ENCODE data around the gene NCOA3.

The NCOA3 gene

DNA sequence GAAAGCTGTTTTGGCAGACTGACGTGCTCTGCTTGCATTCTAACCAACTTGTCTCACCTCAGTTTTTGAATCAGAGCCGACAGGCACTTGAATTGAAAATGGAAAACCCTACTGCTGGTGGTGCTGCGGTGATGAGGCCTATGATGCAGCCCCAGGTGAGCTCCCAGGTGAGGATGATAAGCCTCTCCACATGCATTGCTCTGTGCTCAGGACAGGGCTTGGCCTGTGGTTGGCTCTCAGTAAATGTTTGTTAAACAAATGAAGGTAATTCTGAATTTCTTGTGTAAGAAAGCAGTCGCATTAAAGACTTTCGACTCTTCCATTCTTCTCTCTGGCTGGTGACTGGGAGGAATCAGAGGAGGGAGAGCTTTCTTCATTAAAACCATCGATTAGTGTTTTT is 147.3 kb downstream of the NCOA3 start:
- no peak for DNase-seq

DNA sequence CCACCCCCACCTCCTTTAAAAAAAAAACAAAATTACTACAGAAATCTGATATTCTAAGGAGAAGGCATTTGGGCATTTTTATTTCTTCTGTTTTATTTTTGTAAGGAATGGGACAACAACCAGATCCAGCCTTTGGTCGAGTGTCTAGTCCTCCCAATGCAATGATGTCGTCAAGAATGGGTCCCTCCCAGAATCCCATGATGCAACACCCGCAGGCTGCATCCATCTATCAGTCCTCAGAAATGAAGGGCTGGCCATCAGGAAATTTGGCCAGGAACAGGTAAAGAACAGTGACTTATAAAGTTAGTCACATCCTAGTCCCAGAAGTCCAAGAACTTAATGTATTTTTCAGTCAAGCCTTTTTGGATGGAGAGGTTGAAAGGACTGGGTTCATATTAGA is 150.6 kb downstream of the NCOA3 start:
- no peak for DNase-seq

DNA sequence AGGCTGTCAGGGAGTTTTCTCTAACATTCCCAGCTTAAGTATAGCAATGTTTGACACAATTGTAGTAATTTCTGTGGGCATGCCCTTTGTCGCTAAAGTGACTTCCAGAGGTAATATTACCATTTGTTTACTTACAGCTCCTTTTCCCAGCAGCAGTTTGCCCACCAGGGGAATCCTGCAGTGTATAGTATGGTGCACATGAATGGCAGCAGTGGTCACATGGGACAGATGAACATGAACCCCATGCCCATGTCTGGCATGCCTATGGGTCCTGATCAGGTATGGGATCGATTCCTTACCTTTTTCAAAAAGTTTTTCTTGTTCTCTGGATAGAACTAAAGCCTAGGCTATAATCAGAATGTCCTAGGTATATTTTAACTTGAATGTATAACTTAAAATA is 151.1 kb downstream of the NCOA3 start:
- DNase-seq: no peak

DNA sequence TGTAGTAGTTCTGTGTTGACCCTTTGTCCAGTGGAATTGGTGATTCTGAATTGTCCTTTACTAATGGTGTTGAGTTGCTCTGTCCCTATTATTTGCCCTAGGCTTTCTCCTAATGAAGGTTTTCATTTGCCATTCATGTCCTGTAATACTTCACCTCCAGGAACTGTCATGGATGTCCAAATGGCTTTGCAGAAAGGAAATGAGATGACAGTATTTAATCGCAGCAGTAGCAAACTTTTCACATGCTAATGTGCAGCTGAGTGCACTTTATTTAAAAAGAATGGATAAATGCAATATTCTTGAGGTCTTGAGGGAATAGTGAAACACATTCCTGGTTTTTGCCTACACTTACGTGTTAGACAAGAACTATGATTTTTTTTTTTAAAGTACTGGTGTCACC is 152.2 kb downstream of the NCOA3 start:
- no peak for DNase-seq

DNA sequence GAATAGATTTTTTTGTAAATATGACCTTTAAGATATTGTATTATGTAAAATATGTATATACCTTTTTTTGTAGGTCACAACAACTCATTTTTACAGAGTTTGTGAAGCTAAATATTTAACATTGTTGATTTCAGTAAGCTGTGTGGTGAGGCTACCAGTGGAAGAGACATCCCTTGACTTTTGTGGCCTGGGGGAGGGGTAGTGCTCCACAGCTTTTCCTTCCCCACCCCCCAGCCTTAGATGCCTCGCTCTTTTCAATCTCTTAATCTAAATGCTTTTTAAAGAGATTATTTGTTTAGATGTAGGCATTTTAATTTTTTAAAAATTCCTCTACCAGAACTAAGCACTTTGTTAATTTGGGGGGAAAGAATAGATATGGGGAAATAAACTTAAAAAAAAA is 152.7 kb downstream of the NCOA3 start:
- DNase-seq: no peak

DNA sequence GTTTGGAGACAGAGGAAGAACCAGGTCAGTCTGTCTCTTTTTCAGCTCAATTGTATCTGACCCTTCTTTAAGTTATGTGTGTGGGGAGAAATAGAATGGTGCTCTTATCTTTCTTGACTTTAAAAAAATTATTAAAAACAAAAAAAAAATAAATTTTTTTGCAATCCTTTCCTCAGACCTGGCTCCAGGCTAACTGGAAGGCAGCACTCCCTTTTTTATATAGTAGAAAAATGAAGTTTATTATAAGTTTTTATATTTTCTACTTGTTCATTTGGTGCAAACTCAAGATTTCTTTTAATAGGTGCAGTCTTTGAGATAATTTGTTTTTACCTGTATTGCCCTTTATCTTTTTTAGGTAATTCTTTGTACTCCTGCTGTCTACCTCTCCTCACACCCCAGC is 153.9 kb downstream of the NCOA3 start:
- no peak for DNase-seq

DNA sequence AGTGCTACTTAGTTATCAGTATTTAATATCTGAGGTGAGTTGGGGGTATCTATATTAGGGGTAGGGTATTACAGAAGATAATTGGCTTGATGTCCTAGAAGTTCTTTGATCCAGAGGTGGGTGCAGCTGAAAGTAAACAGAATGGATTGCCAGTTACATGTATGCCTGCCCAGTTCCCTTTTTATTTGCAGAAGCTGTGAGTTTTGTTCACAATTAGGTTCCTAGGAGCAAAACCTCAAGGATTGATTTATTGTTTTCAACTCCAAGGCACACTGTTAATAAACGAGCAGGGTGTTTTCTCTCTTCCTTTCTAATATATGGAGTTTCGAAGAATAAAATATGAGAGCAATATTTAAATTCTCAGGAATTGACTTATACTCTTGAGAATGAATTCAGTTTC is 154.6 kb downstream of the NCOA3 start:
- DNase-seq: no peak

DNA sequence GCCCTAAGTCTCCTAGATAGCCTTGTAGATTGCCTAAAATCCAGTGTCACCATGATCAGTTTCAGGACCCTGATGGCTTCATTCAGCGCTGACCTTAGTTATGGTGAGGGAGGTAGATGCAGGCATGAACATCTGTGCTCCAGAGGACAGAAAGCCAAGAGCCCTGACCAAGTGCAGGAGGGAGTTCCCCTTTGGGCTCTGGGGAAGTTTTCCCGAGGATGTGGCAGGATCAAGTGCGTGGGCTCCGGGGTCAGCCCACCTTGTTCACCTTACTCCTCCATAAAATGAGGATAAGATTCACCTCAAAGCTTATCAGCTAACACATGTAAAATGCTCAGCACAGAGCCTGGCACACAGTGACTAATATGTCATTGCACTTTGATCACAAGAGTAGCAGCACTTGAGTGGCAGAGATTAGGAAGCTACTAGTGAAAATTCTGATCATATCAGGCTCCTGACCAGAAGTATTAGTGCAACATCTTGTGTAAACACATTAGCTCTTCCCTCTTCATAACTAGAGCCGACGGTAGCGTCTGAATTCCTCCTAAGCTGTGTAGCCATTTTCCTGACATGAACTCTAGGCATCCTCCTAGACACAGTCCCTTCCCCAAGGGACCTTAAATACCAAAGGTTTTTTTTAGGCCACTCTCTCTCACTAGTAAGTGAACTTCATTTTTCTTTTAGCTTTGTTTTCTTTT is 158.4 kb downstream of the NCOA3 start:
- no peak for DNase-seq

DNA sequence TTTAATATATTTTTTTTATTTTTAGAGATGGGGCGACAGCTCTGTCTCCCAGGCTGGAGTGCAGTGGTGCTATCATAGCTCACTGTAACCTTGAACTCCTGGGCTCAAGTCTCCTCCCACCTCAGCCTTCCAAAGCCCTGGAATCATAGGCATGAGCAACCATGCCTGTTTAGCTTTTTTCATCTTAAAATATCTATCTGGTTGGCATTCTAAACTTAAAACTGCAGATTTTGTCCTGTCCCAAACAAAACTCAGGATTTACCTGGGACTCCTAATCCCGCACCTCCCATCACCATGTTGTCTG is 158.9 kb downstream of the NCOA3 start:
- DNase-seq: no peak

DNA sequence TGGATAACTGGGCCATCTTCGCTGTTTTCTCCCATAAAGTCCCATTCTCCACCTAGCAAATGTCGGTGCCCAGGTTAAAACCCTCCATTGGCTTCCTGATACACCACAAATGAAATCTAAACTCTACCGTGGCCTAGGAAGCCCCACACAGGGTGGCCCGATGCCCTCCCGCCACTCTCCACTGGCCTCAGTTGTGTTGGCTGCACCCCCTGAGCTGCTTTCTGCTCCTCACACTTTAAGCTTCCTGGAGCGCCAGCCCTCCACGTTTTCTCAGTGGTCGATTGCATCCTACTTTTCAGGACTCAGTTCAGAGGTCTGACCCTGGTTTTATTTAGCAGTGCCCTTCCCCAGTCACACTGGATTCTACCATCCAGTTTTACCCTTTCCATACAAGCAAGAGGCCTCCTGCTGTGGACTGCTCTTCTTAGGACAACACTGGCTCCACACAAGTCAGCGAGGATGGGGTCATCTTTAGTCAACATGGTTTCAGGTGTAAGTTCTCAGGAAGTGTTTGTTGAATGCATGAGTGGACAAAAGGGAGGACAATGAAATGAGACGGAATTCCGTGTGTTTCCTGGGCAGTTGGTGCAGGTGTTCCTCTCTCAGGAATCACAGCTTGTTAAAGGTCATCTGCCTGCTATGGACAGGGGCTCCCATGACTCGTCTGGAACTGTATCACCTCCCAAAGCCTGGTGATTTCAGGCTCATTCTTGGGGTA is 159.5 kb downstream of the NCOA3 start:
- no peak for DNase-seq

DNA sequence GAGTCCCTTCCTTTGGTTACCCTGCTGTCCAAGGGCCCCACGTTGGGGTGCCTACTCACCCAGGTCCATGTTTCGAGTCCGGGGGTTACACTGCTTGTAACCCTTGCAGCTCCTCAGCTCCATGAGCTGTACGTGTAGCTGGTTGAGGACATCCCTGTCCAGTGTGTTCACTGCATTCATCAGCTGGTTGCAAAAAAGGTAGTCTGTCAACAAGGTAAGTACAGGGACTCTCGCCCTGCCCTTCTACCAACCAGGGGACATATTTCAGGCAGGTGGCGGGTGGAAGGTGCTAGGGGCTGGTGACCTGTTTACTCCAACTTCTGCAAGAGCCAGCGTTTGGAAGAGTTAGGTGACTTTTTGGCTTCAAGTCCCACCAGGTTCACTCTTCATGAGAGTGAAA is 160.0 kb downstream of the NCOA3 start:
- no peak for DNase-seq

DNA sequence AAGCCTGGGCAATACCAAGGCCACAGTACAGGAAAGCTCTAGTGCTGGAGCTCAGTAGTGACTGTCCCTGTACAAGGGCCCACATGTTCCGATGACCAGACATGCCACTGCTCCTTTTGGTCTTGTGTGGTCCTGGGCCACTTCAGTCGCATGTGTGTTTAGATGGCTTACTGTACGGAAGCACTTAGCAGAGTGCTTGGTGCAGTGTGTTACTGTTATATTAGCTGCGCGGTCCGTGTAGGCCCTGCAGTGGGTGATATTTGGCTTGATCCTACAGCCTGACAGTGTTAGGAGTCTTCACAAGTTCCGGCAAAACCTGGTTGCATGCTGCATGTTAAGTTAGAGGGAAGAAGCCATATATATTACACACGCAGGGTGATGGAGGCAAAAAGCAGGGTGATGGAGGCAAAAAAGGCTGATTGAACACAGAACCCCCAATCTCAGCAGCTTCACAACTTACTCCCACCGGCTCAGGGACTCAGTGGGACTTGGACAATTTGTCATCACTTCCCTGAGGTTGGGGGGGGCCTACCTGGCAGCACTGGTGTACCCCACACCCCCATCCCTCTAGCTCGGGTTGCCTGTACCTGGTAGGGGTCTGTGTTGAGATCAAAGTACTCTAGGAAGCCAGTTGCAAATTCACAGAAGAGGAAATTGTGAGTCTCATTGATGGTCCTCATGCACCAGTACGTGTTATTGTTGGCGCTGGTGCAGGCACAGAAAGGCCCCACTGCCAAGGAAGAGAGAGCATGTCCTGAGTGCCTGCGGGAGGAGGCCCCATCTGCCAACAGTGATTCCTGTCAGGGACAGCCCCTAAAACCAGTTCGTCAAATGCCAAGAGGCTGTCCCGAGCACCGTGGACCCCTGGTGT is 161.0 kb downstream of the NCOA3 start:
- no peak for DNase-seq

DNA sequence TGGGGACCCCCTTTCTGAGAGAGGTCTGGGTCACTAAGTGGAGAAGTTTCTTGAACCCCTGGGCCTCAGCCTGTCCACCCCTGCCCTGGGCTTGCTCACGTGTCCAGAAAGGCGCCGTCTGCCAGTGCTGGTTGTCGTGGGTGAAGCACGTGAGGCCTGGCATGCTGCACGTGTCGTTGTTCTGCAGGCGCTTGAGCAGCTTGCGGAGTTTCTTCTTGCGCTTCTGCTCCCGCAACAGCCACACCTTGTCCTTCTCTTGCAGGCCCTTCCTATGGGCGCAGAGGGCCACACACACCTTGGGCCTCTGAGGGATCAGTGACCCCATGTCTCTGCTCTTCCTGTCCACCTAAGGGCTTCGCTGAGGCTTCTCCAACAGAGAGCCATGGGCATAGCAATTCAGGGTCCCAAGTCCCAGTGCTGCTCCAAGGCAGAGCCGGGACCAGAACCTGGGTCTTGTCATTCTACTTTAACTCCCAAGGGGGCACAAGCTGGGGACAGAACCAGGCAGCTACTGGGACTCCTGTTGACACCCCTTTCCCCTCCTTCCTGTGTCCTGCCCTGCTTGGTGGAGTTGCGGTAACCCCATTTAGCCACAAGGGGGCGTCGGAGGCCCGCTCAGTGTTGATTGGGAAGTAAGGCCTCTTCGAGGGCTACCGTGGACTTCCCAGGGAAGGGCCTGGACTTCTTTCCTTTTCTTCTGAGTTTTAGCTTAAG is 161.8 kb downstream of the NCOA3 start:
- DNase-seq: peak; percentile 88

DNA sequence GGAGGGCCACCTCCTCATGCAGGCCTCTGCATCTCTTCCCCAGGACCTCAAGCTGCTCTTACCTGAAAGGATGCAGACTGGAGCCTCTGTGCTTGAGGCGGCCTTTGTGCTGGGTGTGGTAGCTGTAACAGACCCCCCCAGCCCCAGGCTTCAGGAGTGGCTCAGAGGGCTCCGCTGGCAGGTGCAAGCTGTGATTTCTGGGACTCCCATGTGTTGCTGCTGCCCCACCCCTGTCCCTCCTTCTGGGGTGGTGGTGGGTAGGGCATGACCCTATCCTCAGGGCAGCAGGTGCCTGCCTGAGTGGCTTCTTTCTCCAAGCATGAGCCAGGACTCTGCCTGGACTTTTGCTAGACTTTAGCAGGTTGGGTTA is 162.4 kb downstream of the NCOA3 start:
- DNase-seq: no peak

DNA sequence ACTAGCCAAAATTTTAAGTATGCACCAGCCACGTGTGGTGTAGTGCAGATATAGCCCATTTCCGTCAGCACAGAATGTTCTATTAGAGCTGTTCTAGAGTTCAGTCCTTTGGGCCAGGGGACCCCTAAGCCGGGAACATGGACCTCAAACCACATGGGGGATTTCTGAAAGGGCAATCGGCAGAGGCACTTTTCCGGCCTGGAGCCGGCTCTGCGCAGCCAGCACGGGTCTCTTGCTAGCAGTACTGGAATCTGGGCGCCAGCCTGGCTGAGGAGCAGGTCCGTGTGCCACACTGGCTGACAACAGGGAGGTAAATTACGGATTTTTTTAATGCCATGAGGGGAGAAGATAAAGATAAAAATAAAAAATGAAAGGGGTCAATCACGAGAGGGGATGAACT is 163.1 kb downstream of the NCOA3 start:
- no peak for DNase-seq

DNA sequence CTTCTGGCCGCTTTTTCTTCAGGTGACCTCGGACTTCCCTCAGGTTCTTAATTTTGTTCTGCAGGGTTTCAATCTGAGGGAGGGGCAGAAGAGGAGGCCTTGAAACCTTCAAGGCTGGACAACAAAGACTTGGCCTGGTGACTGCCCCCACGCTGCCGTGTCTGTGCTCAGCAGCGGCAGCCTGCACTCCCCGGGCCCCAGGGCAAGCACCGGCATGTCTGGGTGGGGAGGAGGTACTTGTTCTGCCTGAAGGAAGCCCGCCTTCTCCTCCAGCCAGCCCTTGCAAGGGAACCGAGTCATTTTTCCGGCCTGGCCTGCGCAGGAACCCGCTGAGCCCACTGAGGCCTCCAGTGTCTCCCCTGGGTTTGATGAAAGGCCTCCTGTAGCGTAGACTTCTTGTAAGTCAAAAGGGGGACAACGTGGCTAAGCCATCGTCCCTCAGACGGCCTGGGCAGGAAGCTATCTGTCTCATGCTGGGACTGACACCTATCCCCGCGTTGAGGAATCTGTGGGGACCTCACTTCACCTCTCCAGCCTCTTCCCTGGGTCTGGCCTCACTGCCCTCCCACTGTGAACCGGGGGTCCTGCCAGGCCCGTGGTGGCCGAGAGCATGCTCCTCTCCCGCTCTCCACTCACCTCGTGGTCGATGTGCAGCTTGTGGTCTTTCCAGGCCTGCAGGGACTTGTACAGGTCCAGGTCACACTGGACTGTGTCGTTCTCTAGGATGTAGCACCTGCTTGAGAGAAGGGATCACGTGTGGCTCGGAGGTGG is 163.7 kb downstream of the NCOA3 start:
- no peak for DNase-seq

DNA sequence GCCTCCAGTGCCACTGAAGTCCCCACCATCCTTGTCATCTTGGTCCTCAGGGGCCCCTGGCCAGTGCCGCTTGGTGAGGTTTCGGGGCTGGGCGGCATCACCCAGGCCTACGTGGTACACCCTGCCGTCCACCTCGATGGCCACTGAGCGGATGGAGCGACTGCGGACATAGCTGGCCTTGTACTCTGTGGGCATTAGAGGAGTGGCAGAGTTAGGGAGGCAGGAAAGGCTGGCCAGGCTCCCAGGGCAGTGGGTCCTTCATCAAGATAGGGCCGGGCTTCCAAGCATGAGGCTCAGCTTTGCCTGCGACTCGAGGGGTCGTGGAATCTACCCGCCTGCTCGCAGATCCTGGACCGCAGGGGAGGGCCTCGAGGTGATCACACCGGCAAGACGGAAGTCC is 164.6 kb downstream of the NCOA3 start:
- no peak for DNase-seq

DNA sequence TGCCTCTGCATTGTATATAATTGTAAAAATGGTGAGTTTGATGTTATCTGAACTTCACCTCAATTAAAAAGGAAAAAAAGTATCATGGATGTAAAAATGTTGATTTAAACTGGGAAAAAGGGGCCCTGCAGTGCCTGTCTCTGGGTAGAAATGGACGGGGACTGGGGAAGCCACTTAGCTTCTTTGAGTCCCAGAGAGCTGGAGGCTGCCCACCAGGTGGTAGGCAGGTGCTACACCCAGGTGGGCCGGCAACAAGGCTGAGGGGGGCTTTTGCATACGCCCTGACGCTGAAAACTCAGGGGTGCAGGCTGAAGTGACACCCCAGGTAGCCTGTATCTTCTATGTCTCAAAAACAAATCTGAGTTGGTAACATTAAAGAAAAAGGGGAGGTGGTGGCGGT is 165.4 kb downstream of the NCOA3 start:
- DNase-seq: no peak

DNA sequence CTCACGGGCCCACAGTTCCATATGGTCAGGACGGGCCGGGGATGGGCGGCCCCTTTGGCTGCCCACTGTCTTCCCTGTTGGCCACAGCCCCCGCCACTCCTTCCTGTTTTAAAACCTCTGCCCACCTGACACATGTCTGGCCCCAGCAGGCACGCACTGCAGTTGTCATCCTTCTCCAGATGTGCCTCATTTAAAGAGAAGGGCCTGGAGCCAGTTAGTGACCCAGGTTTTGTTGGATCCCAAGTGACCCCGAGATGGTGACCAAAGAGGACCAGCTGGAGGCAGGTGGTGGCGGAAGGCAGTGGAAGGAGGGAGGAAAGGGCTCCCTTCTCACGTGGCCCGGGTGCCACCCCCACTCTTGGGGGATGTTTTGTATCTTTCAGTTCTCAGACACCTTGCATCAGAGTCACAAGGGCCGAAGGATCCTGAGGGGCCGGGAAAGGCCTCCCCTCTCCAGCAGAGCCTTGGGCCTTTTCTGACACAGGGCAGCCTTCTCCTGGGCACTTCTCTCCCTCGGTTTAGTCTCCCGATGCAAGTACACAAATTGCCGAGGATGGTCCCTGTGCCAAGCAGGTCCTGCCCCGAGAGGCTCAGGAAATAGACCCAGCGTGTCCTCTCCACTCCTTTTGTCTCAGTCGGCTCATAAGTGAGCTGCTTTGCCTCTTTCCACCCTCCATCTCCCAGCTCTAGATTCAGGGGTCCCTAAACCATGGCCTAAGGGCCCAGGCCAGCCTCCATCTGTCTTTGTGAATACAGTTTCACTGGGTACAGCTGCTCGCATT is 166.0 kb downstream of the NCOA3 start:
- no peak for DNase-seq

DNA sequence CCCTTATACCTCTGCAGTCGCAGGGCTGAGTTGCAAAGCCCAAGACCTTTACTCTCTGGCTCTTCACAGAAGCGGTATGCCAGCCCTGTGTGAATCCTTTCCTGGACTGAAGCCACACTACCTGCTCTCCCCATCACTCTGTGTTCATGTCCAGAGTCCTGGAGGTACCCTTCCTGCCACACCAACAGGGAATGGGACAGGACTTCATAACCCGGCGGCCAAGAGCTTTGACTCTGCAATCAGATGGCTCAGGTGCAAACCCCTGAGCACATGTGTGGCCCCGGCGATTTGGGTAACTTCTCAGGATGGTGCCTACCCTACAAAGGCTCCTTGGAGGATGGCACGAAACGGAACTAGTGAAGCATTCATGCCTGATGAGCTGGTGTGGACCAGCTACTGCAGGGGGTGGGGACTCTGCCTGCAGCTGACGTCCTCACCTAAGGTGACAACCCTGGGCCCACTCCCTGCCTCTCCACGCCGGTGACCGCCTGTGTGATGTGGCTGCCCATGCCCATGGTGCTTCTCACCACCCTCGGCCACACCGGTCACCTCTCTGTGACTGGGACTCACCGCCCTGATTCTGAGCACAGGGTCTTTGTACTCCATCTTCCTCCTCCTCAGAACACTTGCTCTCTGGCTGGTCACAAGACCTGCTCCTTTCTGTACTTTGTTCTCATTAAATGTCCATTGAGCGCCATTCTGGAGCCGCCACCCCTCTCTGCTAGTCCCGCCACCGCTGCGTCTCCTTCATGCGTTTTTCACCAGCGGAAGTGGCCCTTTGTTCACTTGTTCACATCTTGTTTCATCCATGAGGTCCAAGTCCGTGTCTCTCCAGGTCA is 166.8 kb downstream of the NCOA3 start:
- no peak for DNase-seq

DNA sequence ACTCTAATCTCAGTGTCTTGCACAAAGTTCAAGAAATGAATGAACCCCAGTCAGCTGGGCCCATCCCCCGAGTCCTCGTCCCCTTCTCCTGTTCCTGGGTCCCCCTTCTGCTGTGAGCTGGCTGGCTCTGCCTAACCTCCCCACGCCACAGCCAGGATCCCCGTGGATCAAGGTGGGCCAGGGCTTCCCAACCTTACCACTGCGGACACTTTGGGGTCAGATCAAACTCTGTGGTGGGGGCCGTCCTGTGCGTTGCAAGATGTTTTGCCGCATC is 167.4 kb downstream of the NCOA3 start:
- DNase-seq: no peak

All from right hindlimb (tissue), 1 donor.